GM18520 (cell line): ENCODE data around the gene SH3TC1.

Experiments
- ATAC-seq: cut with Tn5 transposase; IDR thresholded peaks from one replicate; pipeline ENCODE4 v1.9.1; 2021; ENCODE audit not compliant: unreplicated experiment

The SH3TC1 gene

GRCh38 chr4:8198206-8198905, 734 bp upstream of the SH3TC1 start:
- ATAC-seq, result no peak

GRCh38 chr4:8199594-8200301, 658 bp downstream of the SH3TC1 start:
- no peak for ATAC-seq

GRCh38 chr4:8200302-8200975, 1.3 kb downstream of the SH3TC1 start:
- no peak for ATAC-seq

- no peak for ATAC-seq
Observed at GRCh38 chr4:8201321-8201781, 2.3 kb downstream of the SH3TC1 start.

- no peak for ATAC-seq
Observed at GRCh38 chr4:8202108-8203051, 3.3 kb downstream of the SH3TC1 start.

- ATAC-seq, result no peak
Observed at GRCh38 chr4:8203052-8203401, 3.9 kb downstream of the SH3TC1 start.

GRCh38 chr4:8203817-8204216, 4.7 kb downstream of the SH3TC1 start:
- ATAC-seq, result no peak

GRCh38 chr4:8204576-8205227, 5.6 kb downstream of the SH3TC1 start:
- ATAC-seq, result no peak

- ATAC-seq, result no peak
Observed at GRCh38 chr4:8205241-8205707, 6.2 kb downstream of the SH3TC1 start.

- ATAC-seq, result no peak
Observed at GRCh38 chr4:8205749-8206611, 6.9 kb downstream of the SH3TC1 start.

- no peak for ATAC-seq
Observed at GRCh38 chr4:8207314-8207713, 8.2 kb downstream of the SH3TC1 start.

- ATAC-seq, result no peak
Observed at GRCh38 chr4:8208565-8208964, 9.5 kb downstream of the SH3TC1 start.

GRCh38 chr4:8209181-8209874, 10.2 kb downstream of the SH3TC1 start:
- no peak for ATAC-seq

- ATAC-seq, result no peak
Observed at GRCh38 chr4:8210010-8210409, 10.9 kb downstream of the SH3TC1 start.

- no peak for ATAC-seq
Observed at GRCh38 chr4:8210616-8211015, 11.5 kb downstream of the SH3TC1 start.

- no peak for ATAC-seq
Observed at GRCh38 chr4:8211251-8211650, 12.2 kb downstream of the SH3TC1 start.

- no peak for ATAC-seq
Observed at GRCh38 chr4:8211737-8212581, 12.9 kb downstream of the SH3TC1 start.

GRCh38 chr4:8212622-8213021, 13.5 kb downstream of the SH3TC1 start:
- no peak for ATAC-seq
